Measurements from ENCODE around the gene YJU2. TPM values are rescaled to one million over a fixed set of nuclear protein-coding genes. Genes with fewer than 3 reads are reported as not detected.
"Not testable (repeated sequence)": the region's sequence is repeated elsewhere in the genome, so short reads cannot be mapped to it uniquely, and the experiment has no call there.

Gene YJU2
- total RNA-seq, 1 donor from 2014 or later: 22.9 TPM

GRCh38 chr19:4241824-4242430 lies 5.0 kb upstream of the YJU2 start:
- H3K36me3 Mint-ChIP-seq (ENCODE audit: low read depth): no peaks in the 10 kb centered on the region
- no peak for TF ChIP-seq CTCF (conservative IDR thresholded peaks at IDR 0.05)
- peaks cover 12% of the 10 kb centered on the region for H3K27me3 Mint-ChIP-seq (ENCODE audit: low read depth)
- H3K9me3 Mint-ChIP-seq: peaks cover 4% of the 10 kb centered on the region
- H3K4me1 Mint-ChIP-seq: peaks cover 11% of the 10 kb centered on the region
- H3K27ac Mint-ChIP-seq (ENCODE audit: unreplicated experiment): no peak overlapping the region
- no peak overlapping the region for H3K4me3 Mint-ChIP-seq
- no peak for DNase-seq (ENCODE audit: low read depth, low spot score)

GRCh38 chr19:4245938-4246337 lies 942 bp upstream of the YJU2 start:
- DNase-seq (ENCODE audit: low read depth, low spot score); H3K27me3 Mint-ChIP-seq (ENCODE audit: low read depth); H3K9me3 Mint-ChIP-seq; H3K27ac Mint-ChIP-seq (ENCODE audit: unreplicated experiment): not testable (repeated sequence)
- Mint-ChIP-seq H3K36me3 (ENCODE audit: low read depth) (peaks cover 13% of the 10 kb centered on the region), H3K4me1 (peaks cover 11% of the 10 kb centered on the region), H3K4me3 (peak overlapping the region; percentile 27)

GRCh38 chr19:4256563-4256962 lies 9.7 kb downstream of the YJU2 start:
- peak; percentile 25 for TF ChIP-seq CTCF (conservative IDR thresholded peaks at IDR 0.05)
- H3K9me3 Mint-ChIP-seq: peaks cover 4% of the 10 kb centered on the region
- peaks cover 26% of the 10 kb centered on the region for H3K36me3 Mint-ChIP-seq (ENCODE audit: low read depth)
- H3K27ac Mint-ChIP-seq (ENCODE audit: unreplicated experiment): no peak overlapping the region
- no peak for DNase-seq (ENCODE audit: low read depth, low spot score)
- no peak overlapping the region for H3K4me3 Mint-ChIP-seq
- no peaks in the 10 kb centered on the region for H3K27me3 Mint-ChIP-seq (ENCODE audit: low read depth)
- no peaks in the 10 kb centered on the region for H3K4me1 Mint-ChIP-seq

- Mint-ChIP-seq H3K27me3 (ENCODE audit: low read depth) (no peaks in the 10 kb centered on the region), H3K9me3 (peaks cover 4% of the 10 kb centered on the region), H3K4me1 (no peaks in the 10 kb centered on the region), H3K4me3 (no peak overlapping the region), H3K27ac (ENCODE audit: unreplicated experiment) (no peak overlapping the region), H3K36me3 (ENCODE audit: low read depth) (peaks cover 26% of the 10 kb centered on the region)
- no peak for TF ChIP-seq CTCF (conservative IDR thresholded peaks at IDR 0.05)
- DNase-seq (ENCODE audit: low read depth, low spot score): no peak
Observed at GRCh38 chr19:4257025-4257424, 10.1 kb downstream of the YJU2 start.

GRCh38 chr19:4258181-4258580 lies 11.3 kb downstream of the YJU2 start:
- H3K9me3 Mint-ChIP-seq: peaks cover 4% of the 10 kb centered on the region
- H3K4me3 Mint-ChIP-seq: no peak overlapping the region
- DNase-seq (ENCODE audit: low read depth, low spot score): no peak
- TF ChIP-seq CTCF (conservative IDR thresholded peaks at IDR 0.05): no peak
- H3K27me3 Mint-ChIP-seq (ENCODE audit: low read depth): no peaks in the 10 kb centered on the region
- H3K27ac Mint-ChIP-seq (ENCODE audit: unreplicated experiment): no peak overlapping the region
- H3K4me1 Mint-ChIP-seq: no peaks in the 10 kb centered on the region
- H3K36me3 Mint-ChIP-seq (ENCODE audit: low read depth): peaks cover 23% of the 10 kb centered on the region

- TF ChIP-seq CTCF (conservative IDR thresholded peaks at IDR 0.05): no peak
- DNase-seq (ENCODE audit: low read depth, low spot score): no peak
- Mint-ChIP-seq H3K4me3 (no peak overlapping the region), H3K27me3 (ENCODE audit: low read depth) (no peaks in the 10 kb centered on the region), H3K9me3 (no peaks in the 10 kb centered on the region), H3K27ac (ENCODE audit: unreplicated experiment) (no peak overlapping the region), H3K4me1 (no peaks in the 10 kb centered on the region), H3K36me3 (ENCODE audit: low read depth) (peaks cover 10% of the 10 kb centered on the region)
Observed at GRCh38 chr19:4260613-4261191, 13.8 kb downstream of the YJU2 start.

Data from neural crest cell (in vitro differentiated cells).